WERI-Rb-1 (cell line): ENCODE measurements around the gene KCNC1.

Experiments used
- DNase-seq: peaks from one replicate; pipeline ENCODE4 v3.0.0-alpha.2; 2020
- H3K27ac ChIP-seq: fragments of 250-450 bp; sonication (Bioruptor Pico); 2 replicates; pipeline ENCODE4 v1.5.1; 2020; ENCODE audit warnings: mild to moderate bottlenecking, moderate library complexity
- H3K27me3 ChIP-seq: fragments of 250-450 bp; sonication (Bioruptor Pico); 2 replicates; pipeline ENCODE4 v1.5.1; 2021; ENCODE audit warnings: mild to moderate bottlenecking, low read depth, moderate library complexity; ENCODE audit not compliant: insufficient read depth, severe bottlenecking
- H3K36me3 ChIP-seq: fragments of 250-450 bp; sonication (Bioruptor Pico); 2 replicates; pipeline ENCODE4 v1.5.1; 2020; ENCODE audit warnings: mild to moderate bottlenecking, moderate library complexity
- H3K4me3 ChIP-seq: 2 replicates; pipeline ENCODE4 v1.5.1; 2011; ENCODE audit warnings: low read depth, mild to moderate bottlenecking, control low read depth, low read length
- H3K9me3 ChIP-seq: fragments of 250-450 bp; sonication (Bioruptor Pico); 2 replicates; pipeline ENCODE4 v1.5.1; 2021; ENCODE audit warnings: mild to moderate bottlenecking, moderate library complexity; ENCODE audit not compliant: severe bottlenecking
- TF ChIP-seq, protein P1 (sequence below): IDR thresholded peaks from 2 replicates; pipeline ENCODE4 v1.5.1; 2011; ENCODE audit warnings: low read depth, mild to moderate bottlenecking, control low read depth, inconsistent platforms, low read length

KCNC1 gene

DNA sequence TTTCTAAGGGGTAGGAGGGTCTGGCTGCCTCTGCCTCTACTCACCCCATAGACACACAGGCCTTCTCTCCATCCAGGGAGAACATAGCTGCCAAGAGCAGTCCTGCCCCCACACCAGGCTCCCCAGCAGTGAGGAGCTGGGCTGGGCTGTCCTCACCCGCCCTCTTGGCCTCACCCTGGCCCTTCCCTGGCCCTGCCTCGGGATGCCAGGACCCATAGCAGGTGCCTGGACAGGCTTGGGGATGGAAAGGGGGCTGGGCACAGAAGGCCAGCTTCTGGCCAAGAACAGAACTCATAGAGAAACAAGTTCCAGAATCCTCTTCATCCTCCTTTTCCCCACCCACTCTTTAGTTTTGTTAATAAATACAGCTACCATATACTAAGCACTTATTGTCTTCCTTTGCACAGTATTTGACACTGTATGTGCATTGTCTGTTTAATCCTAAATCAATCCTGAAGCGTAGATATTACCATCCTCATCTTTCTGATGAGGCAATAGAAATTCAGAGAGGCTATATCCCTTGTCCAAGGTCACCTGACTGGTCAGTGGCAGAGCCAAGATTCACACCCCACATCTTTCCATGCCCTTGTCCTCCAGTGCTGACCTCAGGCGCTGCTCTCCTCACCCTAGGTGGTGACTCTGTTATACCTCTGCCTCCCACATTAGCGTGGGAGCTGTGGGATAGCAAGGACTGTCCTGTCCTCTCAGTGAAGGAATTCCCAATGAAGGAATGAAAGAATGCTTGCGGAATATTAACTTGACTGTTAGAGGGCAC is 37.2 kb upstream of the KCNC1 start:
- no peaks in the 10 kb centered on the region for H3K36me3 ChIP-seq
- no peaks in the 10 kb centered on the region for H3K27me3 ChIP-seq
- H3K9me3 ChIP-seq: peaks cover 18% of the 10 kb centered on the region
- DNase-seq: no peak
- no peak overlapping the region for H3K4me3 ChIP-seq
- TF ChIP-seq, protein P1, sequence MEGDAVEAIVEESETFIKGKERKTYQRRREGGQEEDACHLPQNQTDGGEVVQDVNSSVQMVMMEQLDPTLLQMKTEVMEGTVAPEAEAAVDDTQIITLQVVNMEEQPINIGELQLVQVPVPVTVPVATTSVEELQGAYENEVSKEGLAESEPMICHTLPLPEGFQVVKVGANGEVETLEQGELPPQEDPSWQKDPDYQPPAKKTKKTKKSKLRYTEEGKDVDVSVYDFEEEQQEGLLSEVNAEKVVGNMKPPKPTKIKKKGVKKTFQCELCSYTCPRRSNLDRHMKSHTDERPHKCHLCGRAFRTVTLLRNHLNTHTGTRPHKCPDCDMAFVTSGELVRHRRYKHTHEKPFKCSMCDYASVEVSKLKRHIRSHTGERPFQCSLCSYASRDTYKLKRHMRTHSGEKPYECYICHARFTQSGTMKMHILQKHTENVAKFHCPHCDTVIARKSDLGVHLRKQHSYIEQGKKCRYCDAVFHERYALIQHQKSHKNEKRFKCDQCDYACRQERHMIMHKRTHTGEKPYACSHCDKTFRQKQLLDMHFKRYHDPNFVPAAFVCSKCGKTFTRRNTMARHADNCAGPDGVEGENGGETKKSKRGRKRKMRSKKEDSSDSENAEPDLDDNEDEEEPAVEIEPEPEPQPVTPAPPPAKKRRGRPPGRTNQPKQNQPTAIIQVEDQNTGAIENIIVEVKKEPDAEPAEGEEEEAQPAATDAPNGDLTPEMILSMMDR: no peak
- H3K27ac ChIP-seq: no peak overlapping the region

DNA sequence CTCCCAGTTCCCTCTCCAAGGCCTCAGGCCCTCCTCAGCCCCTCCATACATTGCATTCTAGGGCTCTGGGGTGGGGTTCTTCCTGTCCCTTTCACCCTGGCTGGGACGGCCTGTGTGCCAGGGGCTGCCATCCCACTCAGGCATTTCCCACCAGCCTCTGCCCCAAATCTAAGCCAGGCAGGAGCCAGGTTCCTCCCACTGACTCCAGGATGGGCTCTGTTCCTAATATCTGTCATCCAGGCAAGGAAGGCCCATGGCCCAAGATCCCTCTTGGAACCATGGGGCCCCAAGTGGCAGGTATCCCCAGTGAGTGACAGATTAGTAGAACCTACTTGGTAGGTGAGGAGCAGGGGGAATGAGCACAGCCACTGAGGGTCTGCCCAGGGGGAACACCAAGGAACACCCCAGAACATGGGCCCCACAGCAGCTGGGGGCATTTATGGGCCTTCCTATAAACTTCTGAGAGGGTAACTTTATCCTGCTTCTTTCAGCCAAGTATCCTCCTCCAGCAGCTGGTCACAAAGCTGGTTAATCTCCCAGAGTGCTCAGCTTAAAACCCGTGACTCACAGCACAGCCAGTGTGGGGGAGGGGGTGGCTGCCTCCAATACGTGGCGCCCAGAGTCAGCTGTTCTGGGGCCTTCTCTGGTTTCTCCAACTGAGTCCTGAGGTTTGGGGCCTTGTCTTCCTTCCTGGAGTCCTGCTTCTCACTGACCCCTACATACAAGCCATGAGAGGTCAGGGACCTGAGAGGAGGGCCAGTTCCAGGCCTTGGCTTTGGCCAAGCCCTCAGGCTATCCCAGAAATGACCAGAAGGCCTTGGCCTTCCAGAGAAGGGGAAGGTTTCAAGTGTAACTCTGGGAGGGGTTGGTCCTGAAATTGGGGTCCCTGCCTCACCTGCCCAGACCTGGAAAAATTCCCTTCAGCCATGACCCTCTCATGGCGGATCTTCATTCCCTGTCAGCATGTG is 35.1 kb upstream of the KCNC1 start:
- DNase-seq: peak; percentile 94
- H3K4me3 ChIP-seq: no peak overlapping the region
- H3K9me3 ChIP-seq: peaks cover 23% of the 10 kb centered on the region
- TF ChIP-seq, protein P1: no peak
- no peaks in the 10 kb centered on the region for H3K36me3 ChIP-seq
- H3K27ac ChIP-seq: peak overlapping the region; percentile 95
- no peaks in the 10 kb centered on the region for H3K27me3 ChIP-seq

DNA sequence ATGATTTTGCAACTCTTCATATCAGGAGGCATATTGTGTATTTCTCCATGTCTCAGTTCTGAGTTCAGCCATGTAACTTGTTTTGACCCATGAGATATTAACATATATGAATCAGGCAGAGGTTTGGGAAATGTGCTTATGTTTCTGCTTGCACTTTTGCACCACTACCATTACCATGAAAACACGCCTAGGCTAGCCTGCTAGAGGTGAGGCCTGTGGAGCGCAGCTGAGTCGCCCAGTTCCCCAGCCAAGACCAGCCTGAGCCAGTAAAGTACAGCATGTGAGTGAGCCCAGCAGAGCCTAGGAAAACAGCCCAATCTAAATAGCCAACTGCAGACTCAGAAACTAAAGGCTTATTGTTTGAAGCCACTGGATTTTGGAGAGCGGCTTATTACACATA is 33.6 kb upstream of the KCNC1 start:
- TF ChIP-seq, protein P1: no peak
- H3K27ac ChIP-seq: peak overlapping the region; percentile 37; the same call in 1 of the 2 replicates
- peaks cover 21% of the 10 kb centered on the region for H3K9me3 ChIP-seq
- no peak for DNase-seq
- H3K4me3 ChIP-seq: no peak overlapping the region
- no peaks in the 10 kb centered on the region for H3K27me3 ChIP-seq
- no peaks in the 10 kb centered on the region for H3K36me3 ChIP-seq

DNA sequence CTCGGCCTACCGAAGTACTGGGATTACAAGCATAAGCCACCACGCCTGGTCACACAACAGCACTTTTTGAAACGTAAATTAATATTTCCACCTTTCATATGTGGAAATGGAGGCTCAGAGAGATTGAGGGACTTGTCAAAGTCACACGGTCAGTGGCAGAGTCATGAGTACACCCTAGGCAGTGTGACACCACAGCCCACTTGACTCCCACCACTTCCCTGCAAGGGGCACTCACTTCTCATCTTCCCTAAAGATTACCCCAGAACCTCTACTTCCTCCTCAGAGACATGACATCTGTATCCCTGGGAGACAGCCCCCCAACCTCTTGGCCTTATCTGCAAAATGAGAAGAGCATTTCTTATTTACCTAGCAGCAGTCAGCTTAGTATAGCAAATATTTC is 31.7 kb upstream of the KCNC1 start:
- Histone ChIP-seq H3K27ac (no peak overlapping the region), H3K9me3 (peaks cover 21% of the 10 kb centered on the region), H3K27me3 (no peaks in the 10 kb centered on the region), H3K4me3 (no peak overlapping the region), H3K36me3 (no peaks in the 10 kb centered on the region)
- DNase-seq: no peak
- TF ChIP-seq, protein P1: no peak

- no peak for DNase-seq
Observed at GRCh38 chr11:17703951-17704350, 30.6 kb upstream of the KCNC1 start.

More at GRCh38 chr11:17703951-17704350, 30.6 kb upstream of the KCNC1 start:
- H3K36me3 ChIP-seq: no peaks in the 10 kb centered on the region
- H3K27me3 ChIP-seq: no peaks in the 10 kb centered on the region
- H3K9me3 ChIP-seq: peaks cover 15% of the 10 kb centered on the region
- no peak overlapping the region for H3K4me3 ChIP-seq
- H3K27ac ChIP-seq: no peak overlapping the region
- TF ChIP-seq, protein P1: no peak
